Measurements from ENCODE around the gene CDK8.
"Not testable (repeated sequence)": the region's sequence is repeated elsewhere in the genome, so short reads cannot be mapped to it uniquely, and the experiment has no call there.

The CDK8 gene

GRCh38 chr13:26316095-26316494 lies 62.2 kb downstream of the CDK8 start:
- DNase-seq (ENCODE audit: low read depth in 2 of 2): not testable (repeated sequence)

GRCh38 chr13:26320766-26321165 lies 66.8 kb downstream of the CDK8 start:
- no peak for DNase-seq (ENCODE audit: low read depth in 2 of 2)

- DNase-seq (ENCODE audit: low read depth in 2 of 2): no peak
These were observed 69.2 kb downstream of the CDK8 start for GRCh38 chr13:26323127-26323526.

- no peak for DNase-seq (ENCODE audit: low read depth in 2 of 2)
These were observed 69.8 kb downstream of the CDK8 start for GRCh38 chr13:26323764-26324163.

- no peak for DNase-seq (ENCODE audit: low read depth in 2 of 2)
These were observed 70.4 kb downstream of the CDK8 start for GRCh38 chr13:26324294-26324693.

DNA sequence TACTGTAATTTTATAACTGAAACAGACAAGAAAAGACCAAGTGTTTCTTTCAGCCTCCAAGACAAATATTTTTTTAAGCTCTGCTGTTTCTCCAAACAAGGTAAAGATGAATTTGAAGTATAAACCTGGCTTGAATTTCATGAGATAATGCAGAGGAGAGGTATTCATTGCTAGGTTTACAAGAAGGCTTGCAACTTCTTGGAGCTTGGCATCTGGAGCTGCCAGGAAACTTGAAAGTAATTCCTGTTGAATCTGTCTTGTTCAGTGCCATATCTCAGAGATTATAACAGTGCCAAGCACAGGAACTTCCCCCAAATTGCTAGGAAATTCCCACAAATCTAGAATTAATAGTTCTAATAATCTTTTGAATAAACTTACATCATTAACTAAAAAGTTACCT lies 70.9 kb downstream of the CDK8 start:
- DNase-seq (ENCODE audit: low read depth in 2 of 2): no peak

DNA sequence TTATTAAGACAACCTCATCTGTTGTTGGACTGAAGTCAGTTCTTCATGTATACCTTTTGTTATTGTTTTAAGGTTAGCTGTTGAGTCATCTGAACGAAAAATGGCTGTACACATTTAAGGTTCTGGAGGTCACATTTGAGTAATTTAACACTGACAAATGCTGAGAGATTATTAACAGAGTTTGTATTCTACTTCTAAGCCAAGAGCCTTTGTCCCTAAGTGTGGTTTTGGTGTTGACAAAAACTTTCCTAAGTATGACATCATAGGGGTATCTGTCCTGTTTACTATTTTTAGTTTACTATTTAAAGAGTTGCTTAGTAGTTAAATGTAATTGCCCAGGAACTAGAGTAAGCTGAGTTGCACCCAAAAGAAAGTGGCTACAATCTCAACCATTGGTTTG lies 71.9 kb downstream of the CDK8 start:
- no peak for DNase-seq (ENCODE audit: low read depth in 2 of 2)

DNA sequence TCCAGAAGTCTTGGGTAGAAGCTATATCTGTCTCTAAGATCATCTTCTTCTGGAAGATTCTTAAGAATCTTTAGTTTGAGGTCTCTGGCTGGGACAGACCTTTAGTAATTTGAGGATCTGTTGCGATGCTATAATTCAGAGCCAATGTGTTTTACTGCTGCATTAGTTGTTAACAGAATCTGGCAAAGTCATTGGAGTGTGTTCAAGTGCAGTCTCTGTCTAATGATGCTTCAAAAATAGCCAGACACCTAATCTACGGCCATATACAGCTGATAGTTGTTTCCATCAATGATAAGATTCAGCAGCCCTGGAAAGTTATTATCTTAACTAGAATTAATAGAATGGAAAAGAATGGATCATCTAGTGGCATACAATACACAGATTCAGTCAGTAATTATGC lies 72.6 kb downstream of the CDK8 start:
- no peak for DNase-seq (ENCODE audit: low read depth in 2 of 2)

DNA sequence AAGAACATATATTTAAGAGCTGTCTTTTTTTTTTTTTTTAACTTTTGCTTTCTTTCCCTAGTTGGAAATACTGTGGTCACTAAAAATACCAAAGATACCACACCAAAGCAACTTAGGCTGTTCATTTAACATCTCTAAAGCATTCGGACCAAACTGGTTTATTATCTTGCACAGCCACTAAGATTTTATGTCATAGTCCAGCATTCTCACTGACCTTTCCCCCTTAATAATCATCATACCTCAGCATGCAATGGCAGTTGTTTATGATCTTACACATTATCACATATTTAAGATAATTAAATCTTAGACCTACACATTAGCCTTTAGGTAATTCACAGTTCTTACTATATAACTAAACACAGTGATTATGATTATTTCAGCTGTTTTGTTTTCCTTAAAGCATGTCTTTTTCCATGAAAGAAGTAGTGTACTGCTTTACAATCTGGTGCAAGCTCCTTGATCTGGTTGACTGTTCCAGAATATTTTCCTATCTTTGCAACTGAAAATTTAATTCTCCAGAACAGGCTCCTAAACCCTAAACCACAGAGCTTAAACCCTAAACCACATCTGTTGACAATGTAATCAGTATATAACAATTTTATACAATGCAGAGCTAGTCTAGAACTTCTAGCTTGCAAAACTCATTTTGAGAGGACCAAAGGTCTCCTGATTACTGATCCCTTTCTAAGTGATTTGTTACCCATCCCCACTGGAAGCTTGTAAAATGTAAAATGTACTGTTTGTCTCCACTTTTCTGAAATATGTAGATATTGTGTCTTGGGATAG lies 74.2 kb downstream of the CDK8 start:
- no peak for DNase-seq (ENCODE audit: low read depth in 2 of 2)

GRCh38 chr13:26335158-26335557 lies 81.2 kb downstream of the CDK8 start:
- DNase-seq (ENCODE audit: low read depth in 2 of 2): no peak

DNA sequence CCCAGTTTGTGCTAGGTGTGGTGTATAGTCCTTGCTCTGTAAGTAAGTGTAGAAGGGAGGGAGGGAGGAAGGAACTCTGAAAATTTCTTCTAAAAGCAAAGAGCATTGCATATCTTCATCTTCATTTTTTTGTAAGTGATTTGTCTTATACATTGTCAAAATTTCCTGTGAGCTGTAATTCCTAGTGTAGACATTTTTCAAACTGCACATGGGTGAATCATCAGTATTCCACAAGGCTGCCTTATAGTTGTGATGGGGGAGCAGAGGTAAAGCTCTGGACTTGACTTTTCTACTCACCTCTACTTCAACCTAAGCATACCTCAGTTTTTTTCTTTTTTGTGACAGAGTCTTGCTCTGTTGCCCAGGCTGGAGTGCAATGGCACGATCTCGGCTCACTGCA lies 86.9 kb downstream of the CDK8 start:
- no peak for DNase-seq (ENCODE audit: low read depth in 2 of 2)

GRCh38 chr13:26342898-26343297 lies 89.0 kb downstream of the CDK8 start:
- no peak for DNase-seq (ENCODE audit: low read depth in 2 of 2)

DNA sequence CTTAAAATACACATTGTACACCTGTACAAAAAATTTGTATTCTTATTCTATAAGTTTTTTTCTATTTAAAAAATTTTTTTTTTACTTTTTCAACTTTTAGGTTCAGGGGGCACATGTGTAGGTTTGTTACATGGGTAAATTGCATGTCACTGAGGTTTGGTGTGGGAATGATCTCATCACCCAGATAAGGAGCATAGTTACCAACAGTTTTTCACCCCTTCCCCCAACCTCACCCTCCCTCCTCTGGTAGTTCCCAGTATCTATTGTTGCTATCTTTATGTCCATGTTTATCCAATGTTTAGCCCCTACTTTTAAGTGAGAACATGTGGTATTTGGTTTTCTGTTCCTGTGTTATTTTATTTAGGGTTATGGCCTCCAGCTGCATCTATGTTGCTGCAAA lies 89.9 kb downstream of the CDK8 start:
- no peak for DNase-seq (ENCODE audit: low read depth in 2 of 2)

DNA sequence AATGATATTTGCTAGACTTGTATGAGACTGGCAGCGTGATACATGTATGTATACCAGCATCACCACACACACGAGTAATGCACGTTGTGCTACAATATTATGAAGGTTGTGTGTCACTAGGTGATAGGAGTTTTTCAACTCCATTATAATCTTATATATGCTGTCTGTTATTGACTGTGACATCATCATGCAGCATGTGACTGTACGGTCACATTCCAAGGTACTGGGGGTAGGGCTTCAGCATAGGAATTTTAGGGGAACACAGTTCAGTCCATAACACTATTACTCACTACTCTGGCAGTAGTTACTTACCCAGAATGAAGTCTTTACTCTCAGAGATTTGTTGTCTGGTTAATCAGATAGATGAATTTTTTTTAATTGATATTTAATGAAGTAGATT lies 91.1 kb downstream of the CDK8 start:
- no peak for DNase-seq (ENCODE audit: low read depth in 2 of 2)

DNA sequence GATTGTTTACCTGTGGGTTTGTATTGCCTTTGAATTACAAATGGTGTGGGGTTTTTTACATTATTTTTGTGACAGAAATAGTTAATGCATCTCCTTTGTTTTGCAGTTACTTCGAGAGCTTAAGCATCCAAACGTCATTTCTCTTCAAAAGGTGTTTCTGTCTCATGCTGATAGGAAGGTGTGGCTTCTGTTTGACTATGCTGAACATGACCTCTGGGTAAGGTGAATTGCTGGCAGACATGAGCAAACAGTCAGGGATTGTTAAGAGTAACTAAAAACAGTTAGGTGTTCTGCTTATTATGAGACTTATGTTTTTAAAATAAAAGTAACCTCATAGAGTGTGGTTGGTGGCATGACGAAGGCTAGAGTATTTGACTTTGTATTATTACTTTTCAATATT lies 95.0 kb downstream of the CDK8 start:
- DNase-seq (ENCODE audit: low read depth in 2 of 2): no peak

GRCh38 chr13:26362261-26362660 lies 108.3 kb downstream of the CDK8 start:
- DNase-seq (ENCODE audit: low read depth in 2 of 2): no peak

DNA sequence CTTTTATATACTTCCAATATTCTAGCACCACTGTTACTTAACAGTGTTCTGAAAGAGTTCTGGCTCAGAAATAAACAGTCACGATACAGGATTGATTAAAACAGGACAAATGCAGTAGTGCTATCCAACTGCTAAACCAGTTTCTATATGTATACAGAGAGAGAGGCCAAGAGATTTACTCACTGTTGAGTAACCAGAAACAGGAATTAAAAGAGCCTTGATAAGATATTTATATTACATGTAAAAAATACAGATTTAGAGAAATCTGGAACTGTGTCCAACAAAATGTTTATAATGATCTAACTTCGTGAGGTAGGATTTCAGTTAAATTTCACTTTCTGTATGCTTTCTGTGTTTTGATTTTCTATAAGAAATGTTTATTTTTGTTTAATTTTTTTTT lies 116.6 kb downstream of the CDK8 start:
- no peak for DNase-seq (ENCODE audit: low read depth in 2 of 2)

DNA sequence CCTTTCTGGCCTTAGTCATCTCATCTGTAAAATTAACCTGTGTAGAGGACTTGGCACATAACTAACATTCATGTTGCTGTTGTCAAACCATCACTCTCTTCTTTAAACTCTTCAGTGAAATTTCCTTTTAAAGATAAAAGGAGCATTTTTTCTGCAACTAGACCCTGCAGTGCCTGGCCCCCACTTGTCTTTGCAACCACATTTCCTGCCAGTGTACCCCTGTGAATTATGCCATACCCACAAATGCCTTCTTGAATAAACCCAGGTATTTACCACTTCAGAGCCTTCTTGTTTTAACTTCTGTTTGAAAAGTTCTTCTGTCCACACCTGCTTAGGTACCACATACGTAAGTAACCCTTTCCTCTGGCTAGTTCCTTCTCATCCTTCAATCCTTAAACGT lies 118.8 kb downstream of the CDK8 start:
- no peak for DNase-seq (ENCODE audit: low read depth in 2 of 2)

GRCh38 chr13:26376430-26376829 lies 122.5 kb downstream of the CDK8 start:
- DNase-seq (ENCODE audit: low read depth in 2 of 2): no peak

DNA sequence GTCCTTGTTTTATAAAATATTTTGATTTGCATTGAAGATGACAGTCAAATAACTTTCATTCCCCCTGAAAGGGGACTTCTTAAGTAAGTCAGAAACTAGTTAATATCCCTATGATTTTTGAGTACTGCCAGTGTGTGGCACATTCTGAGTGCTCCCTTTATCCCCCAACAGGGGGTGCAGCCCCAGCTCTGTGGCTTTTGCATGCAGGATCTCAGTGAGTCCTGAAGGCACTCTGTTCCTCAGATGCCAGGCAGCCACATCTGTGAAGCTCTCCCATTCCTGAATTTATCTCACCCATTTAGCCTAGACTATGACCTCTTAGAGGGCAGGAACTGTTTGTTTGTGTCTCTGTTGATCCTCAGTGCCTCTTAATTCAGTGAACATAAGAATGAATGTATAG lies 123.1 kb downstream of the CDK8 start:
- no peak for DNase-seq (ENCODE audit: low read depth in 2 of 2)

GRCh38 chr13:26378116-26378515 lies 124.2 kb downstream of the CDK8 start:
- DNase-seq (ENCODE audit: low read depth in 2 of 2): no peak

DNA sequence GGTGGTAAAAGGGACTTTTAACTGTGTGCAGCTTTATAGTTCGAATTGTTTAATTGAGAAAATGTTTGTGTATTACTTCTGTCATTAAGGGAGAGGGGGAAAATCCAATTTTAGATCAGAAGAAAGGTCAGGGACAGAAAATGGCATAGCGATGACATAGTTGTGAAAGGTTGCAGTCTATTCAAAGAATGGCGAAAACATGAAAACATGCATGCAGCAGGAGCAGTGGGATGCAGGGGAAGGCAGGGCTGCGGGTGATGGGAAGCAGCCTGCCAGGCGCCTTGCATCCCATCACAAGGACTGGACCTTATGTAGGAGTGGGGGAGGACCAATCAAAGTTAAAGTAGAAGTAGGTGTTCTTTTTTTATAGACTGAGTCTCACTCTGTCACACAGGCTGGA lies 125.9 kb downstream of the CDK8 start:
- DNase-seq (ENCODE audit: low read depth in 2 of 2): no peak

- DNase-seq (ENCODE audit: low read depth in 2 of 2): no peak
These were observed 127.0 kb downstream of the CDK8 start for GRCh38 chr13:26380930-26381329.

- no peak for DNase-seq (ENCODE audit: low read depth in 2 of 2)
These were observed 128.4 kb downstream of the CDK8 start for GRCh38 chr13:26382366-26382765.
